ENCODE measurements around the gene DCLRE1C.

Gene DCLRE1C

DNA sequence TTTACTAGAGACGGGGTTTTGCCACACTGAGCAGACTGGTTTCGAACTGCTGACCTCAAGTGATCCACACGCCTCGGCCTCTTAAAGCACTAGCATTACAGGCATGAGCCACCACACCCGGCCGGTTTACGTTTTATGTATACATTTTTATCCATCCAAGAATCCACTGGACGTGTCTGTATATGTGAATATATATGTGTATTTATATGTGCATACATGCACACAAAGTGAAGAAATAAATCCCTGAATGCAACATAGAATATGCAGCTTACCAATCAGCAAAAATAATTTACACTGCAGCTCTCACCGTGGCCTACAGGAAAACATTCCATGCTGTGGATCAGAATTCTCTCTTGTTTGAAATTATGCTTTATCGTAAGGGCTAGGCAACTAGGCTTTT is 23.3 kb downstream of the DCLRE1C start:
- no peak for DNase-seq (ENCODE audit: low read depth)

DNA sequence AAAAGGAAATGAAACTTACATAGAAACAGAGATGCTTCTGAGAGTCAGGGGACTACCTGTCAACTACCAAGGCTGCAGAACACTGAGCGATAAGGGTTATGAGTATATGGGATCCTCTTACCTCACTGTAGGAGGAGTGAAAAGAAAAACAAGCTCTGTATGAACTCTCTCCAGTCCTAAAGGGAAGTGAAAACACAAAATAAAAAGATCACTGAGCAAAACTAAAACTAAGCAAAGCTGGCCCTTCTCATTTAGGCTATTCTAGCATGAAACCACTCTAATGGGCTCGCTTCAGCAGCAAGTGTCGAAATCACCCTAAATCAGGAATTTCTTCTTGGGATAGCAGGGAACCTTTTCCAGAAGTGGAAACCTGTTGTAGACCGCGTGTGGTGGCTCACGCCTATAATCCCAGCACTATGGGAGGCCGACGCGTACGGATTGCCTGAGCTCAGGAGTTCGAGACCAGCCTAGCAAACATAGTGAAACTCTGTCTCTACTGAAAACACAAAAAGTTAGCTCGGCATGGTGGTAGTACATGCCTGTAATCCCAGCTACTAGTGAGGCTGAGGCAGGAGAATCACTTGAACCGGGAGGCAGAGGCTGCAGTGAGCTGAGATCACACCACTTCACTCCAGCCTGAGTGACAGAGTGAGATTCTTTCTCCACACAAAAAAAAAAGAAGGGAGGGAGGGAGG is 27.0 kb downstream of the DCLRE1C start:
- no peak overlapping the region for H3K4me3 ChIP-seq (ENCODE audit: low read length)
- no peak for DNase-seq (ENCODE audit: low read depth)
- TF ChIP-seq, protein P1, sequence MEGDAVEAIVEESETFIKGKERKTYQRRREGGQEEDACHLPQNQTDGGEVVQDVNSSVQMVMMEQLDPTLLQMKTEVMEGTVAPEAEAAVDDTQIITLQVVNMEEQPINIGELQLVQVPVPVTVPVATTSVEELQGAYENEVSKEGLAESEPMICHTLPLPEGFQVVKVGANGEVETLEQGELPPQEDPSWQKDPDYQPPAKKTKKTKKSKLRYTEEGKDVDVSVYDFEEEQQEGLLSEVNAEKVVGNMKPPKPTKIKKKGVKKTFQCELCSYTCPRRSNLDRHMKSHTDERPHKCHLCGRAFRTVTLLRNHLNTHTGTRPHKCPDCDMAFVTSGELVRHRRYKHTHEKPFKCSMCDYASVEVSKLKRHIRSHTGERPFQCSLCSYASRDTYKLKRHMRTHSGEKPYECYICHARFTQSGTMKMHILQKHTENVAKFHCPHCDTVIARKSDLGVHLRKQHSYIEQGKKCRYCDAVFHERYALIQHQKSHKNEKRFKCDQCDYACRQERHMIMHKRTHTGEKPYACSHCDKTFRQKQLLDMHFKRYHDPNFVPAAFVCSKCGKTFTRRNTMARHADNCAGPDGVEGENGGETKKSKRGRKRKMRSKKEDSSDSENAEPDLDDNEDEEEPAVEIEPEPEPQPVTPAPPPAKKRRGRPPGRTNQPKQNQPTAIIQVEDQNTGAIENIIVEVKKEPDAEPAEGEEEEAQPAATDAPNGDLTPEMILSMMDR (conservative IDR thresholded peaks at IDR 0.05; ENCODE audit: low read length), result no peak

More for the DNA sequence above, 23.3 kb downstream of the DCLRE1C start:
- TF ChIP-seq, protein P1 (conservative IDR thresholded peaks at IDR 0.05; ENCODE audit: low read length), result no peak
- no peak overlapping the region for H3K4me3 ChIP-seq (ENCODE audit: low read length)

DNA sequence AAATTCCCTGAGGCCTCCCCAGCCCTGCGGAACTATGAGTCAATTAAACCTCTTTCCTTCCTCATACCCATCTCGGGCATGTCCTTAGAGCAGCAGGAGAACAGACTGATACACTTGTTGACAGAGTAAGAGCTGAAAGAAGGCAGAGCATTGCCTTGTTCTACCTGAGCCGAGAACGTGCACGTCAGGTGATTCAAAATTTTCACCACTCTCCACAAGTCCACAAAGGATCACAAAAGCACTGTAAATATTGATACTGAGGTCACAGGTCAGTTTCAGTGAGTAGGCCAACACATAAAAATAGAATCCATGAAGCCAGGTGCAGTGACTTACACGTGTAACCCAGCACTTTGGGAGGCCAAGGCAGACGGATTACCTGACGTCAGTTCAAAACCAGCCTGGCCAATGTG is 27.8 kb downstream of the DCLRE1C start:
- no peak for DNase-seq (ENCODE audit: low read depth)

DNA sequence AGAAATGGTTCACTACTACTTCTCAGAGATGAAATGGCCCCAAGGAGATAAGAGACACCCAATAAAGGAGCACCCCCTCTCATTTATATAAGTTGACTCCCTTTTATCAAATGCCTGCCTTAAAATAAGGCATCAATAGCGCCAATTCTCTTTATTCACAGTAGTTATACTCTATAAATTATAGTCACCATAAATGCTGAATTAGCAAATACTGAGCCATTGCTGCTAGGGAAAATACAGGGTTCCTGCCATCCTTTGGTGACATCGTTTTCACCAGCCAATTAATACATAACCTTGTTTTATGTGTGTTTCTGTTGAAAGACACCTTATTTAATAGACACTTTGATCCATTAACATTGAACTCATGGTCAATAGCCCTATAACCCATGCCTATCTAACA is 28.6 kb downstream of the DCLRE1C start:
- no peak overlapping the region for H3K4me3 ChIP-seq (ENCODE audit: low read length)
- no peak for DNase-seq (ENCODE audit: low read depth)
- TF ChIP-seq, protein P1 (conservative IDR thresholded peaks at IDR 0.05; ENCODE audit: low read length), result no peak

More for the DNA sequence above, 27.8 kb downstream of the DCLRE1C start:
- no peak overlapping the region for H3K4me3 ChIP-seq (ENCODE audit: low read length)
- TF ChIP-seq, protein P1 (conservative IDR thresholded peaks at IDR 0.05; ENCODE audit: low read length), result no peak

DNA sequence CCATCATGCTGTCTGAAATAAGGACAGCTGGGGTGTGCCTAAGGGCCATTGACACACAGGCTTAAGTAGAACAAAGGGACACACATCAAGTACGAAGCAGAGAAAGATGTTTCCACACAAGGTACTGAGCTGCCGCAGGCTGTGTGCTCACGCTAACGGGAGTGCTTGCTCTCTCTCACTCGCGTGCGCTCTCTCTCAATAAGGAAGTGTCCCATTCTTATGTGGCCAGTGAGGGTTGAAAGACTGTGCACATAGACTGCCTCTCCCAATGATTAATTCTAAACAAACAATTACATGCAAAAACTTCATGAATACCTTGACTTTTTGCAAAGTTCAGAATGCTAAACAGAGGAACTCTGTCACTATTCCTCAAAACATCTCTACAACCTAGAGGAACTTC is 29.9 kb downstream of the DCLRE1C start:
- DNase-seq (ENCODE audit: low read depth), result no peak
- TF ChIP-seq, protein P1 (conservative IDR thresholded peaks at IDR 0.05; ENCODE audit: low read length), result no peak
- no peak overlapping the region for H3K4me3 ChIP-seq (ENCODE audit: low read length)

DNA sequence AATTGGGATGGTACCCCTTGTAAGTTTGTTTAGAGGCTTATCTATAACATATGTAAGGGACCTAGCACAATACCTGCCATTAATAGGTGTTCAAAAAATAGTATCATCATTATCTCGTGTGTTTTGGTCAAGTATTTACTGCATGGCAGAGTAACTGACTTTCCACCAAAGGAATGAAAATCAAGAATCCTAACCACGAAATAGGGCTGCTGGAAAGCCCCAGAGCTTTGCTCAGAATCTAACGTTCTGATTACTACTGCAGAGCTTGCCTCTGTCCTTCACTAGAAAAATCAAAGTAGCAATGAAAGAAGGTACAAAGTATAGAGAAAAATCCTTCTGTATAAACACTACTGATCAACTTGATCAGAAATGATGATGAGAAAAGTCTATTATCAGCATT is 34.9 kb downstream of the DCLRE1C start:
- TF ChIP-seq, protein P1 (conservative IDR thresholded peaks at IDR 0.05; ENCODE audit: low read length), result no peak
- DNase-seq (ENCODE audit: low read depth), result no peak
- no peak overlapping the region for H3K4me3 ChIP-seq (ENCODE audit: low read length)

DNA sequence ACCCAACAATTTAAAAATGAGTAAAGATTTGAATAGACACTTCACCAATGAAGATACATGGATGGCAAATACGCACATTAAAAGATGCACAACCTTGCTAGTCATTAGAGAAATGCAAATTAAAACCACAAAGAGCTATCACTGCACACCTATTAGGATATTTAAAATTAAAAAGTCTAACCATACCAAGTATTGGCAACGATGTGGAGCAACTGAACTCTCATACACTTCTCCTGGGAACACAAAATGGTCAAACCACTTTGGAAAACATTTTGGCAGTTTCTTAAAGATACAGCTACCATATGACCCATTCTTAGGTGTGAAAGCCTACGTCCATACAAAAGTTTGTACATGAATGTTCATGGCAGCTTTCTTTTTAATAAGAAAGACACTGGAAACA is 36.1 kb downstream of the DCLRE1C start:
- TF ChIP-seq, protein P1 (conservative IDR thresholded peaks at IDR 0.05; ENCODE audit: low read length), result no peak
- H3K4me3 ChIP-seq (ENCODE audit: low read length), result no peak overlapping the region
- DNase-seq (ENCODE audit: low read depth), result no peak
